ENCODE data around the gene FRS3.

The FRS3 gene

DNA sequence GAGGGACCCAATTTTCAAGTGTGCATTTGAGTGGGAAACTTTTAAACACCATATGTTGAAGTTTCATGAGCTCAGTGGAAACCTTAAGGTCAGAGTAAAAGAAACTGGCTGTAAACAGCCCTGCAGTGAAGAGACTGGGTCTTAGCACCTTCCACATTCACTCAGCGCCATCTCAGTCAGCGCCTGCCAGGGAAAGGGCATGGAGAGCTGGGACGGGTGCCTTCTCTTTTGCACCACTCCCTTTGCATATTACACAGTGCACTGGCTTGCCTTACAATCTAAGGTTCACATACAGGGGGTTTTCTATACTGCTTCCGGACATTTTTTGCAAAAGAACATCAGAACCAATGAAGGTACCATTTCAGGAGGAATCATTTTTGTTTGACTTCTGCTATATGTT is 12.3 kb upstream of the FRS3 start:
- TF ChIP-seq POLR2AphosphoS5 (IDR thresholded peaks at IDR 0.05; ENCODE audit: low read depth, low read length) (0 out of 2 replicates have a peak, but pooled peaks have one; percentile 21), TAF1 (IDR thresholded peaks at IDR 0.05; ENCODE audit: borderline replicate concordance, insufficient read depth, low read length) (no peak)

DNA sequence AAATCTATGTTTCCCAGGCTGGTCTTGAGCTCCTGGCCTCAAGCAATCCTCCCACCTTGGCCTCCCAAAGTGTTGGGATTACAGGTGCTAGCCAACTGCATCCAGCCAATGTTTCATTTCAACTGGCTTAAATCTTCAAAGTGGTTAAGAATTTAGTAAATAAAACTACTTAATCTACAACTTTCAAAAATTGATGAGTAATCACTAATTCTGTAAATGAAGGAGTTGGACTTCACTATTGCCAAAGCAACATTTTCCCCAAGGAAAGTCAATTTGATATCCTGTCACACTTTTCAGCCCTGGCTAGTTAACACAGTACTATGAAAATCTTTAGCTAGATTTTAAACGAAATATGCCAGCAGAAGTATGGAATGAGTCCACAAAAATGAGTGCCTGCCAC is 11.6 kb upstream of the FRS3 start:
- TF ChIP-seq, protein P1, sequence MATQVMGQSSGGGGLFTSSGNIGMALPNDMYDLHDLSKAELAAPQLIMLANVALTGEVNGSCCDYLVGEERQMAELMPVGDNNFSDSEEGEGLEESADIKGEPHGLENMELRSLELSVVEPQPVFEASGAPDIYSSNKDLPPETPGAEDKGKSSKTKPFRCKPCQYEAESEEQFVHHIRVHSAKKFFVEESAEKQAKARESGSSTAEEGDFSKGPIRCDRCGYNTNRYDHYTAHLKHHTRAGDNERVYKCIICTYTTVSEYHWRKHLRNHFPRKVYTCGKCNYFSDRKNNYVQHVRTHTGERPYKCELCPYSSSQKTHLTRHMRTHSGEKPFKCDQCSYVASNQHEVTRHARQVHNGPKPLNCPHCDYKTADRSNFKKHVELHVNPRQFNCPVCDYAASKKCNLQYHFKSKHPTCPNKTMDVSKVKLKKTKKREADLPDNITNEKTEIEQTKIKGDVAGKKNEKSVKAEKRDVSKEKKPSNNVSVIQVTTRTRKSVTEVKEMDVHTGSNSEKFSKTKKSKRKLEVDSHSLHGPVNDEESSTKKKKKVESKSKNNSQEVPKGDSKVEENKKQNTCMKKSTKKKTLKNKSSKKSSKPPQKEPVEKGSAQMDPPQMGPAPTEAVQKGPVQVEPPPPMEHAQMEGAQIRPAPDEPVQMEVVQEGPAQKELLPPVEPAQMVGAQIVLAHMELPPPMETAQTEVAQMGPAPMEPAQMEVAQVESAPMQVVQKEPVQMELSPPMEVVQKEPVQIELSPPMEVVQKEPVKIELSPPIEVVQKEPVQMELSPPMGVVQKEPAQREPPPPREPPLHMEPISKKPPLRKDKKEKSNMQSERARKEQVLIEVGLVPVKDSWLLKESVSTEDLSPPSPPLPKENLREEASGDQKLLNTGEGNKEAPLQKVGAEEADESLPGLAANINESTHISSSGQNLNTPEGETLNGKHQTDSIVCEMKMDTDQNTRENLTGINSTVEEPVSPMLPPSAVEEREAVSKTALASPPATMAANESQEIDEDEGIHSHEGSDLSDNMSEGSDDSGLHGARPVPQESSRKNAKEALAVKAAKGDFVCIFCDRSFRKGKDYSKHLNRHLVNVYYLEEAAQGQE (IDR thresholded peaks at IDR 0.05; ENCODE audit: insufficient read depth in 1 of 2, low read depth in 2 of 2, low read length in 2 of 2), result no peak
- TF ChIP-seq POLR2AphosphoS5 (IDR thresholded peaks at IDR 0.05; ENCODE audit: low read depth, low read length), result no peak
- TF ChIP-seq SIN3A (IDR thresholded peaks at IDR 0.05; ENCODE audit: borderline replicate concordance, insufficient read depth, low read length), result no peak
- no peak for TF ChIP-seq FOXP2 (optimal IDR thresholded peaks at IDR 0.05; ENCODE audit: borderline replicate concordance, extremely low read depth, extremely low read length, insufficient read depth)
- TF ChIP-seq TAF1 (IDR thresholded peaks at IDR 0.05; ENCODE audit: borderline replicate concordance, insufficient read depth, low read length), result no peak

DNA sequence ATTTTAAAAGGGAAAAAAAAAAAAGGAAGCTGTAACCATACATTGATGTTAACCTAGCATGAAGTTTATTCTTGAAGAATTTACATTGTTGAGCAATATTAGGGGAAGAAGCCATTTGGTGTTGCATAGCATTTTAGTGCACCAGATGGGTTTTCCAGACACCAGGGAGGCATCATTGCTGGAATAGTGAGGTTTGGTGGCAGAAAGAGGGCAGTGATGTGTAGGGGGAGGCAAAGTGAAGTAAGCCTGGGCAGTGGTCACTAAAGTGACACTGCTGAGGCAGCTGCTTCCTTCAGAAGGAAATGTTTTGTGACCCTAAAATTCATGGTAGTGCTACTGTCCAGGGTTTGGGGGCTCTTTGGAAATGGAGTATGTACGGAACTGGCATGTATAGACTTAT is 10.3 kb upstream of the FRS3 start:
- TF ChIP-seq, protein P1 (IDR thresholded peaks at IDR 0.05; ENCODE audit: insufficient read depth in 1 of 2, low read depth in 2 of 2, low read length in 2 of 2), result no peak
- no peak for TF ChIP-seq POLR2AphosphoS5 (IDR thresholded peaks at IDR 0.05; ENCODE audit: low read depth, low read length)
- TF ChIP-seq TAF1 (IDR thresholded peaks at IDR 0.05; ENCODE audit: borderline replicate concordance, insufficient read depth, low read length), result no peak
- TF ChIP-seq FOXP2 (optimal IDR thresholded peaks at IDR 0.05; ENCODE audit: borderline replicate concordance, extremely low read depth, extremely low read length, insufficient read depth), result no peak
- no peak for TF ChIP-seq SIN3A (IDR thresholded peaks at IDR 0.05; ENCODE audit: borderline replicate concordance, insufficient read depth, low read length)

DNA sequence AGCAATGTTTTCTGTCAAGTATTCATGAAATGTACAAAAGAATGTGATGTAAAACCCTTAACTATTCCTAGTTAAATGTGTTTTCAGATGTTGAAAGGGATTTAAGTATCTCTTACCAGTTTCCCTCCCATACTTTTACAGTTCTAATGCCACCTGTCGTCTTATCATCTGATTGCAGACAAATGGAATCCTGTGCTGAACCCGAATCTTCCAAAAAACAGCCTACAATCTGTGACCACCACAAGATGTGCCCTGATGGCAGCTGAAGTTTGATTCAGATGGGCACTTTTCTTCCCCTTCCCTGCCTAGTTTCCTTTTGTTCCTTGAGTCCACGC is 9.7 kb upstream of the FRS3 start:
- TF ChIP-seq TAF1 (IDR thresholded peaks at IDR 0.05; ENCODE audit: borderline replicate concordance, insufficient read depth, low read length), result no peak
- TF ChIP-seq FOXP2 (optimal IDR thresholded peaks at IDR 0.05; ENCODE audit: borderline replicate concordance, extremely low read depth, extremely low read length, insufficient read depth), result no peak
- no peak for TF ChIP-seq POLR2AphosphoS5 (IDR thresholded peaks at IDR 0.05; ENCODE audit: low read depth, low read length)
- no peak for TF ChIP-seq SIN3A (IDR thresholded peaks at IDR 0.05; ENCODE audit: borderline replicate concordance, insufficient read depth, low read length)
- TF ChIP-seq, protein P1 (IDR thresholded peaks at IDR 0.05; ENCODE audit: insufficient read depth in 1 of 2, low read depth in 2 of 2, low read length in 2 of 2), result no peak

DNA sequence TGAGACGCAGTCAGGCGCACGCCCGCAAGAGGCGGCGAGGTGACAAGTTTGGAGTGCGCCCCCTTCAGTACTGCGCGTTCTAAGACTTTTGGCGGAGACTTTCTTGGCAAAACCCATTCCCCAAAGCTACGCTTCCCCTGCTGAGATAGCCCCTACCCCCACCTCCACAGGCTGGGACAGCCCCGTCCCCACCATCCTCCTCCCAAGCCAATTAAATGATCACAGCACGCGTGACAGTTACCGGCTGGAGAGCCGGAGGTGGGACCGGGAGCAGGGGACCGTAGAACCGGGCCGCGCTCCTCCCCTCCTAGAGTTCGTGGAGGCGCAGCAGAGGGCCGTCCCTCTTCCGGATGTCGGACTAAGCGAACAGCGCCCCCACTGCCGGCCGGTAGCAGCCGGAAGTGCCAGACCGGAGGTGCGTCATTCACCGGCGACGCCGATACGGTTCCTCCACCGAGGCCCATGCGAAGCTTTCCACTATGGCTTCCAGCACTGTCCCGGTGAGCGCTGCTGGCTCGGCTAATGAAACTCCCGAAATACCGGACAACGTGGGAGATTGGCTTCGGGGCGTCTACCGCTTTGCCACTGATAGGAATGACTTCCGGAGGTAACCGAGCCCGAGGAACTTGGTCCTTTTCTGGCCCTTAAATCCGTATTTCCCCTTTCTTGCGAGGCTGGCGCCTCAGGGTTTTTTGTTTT is 7.7 kb upstream of the FRS3 start, which contains the start of gene TOMM6:
TSS of gene TOMM6 (plus strand) at position 476 of the 699 bp plus-strand sequence. CDS start at position 480, 4 bp downstream.
- peak; percentile 40; the same call in 1 of the 2 replicates for TF ChIP-seq SIN3A (IDR thresholded peaks at IDR 0.05; ENCODE audit: borderline replicate concordance, insufficient read depth, low read length)
- peak; percentile 96 for TF ChIP-seq POLR2AphosphoS5 (IDR thresholded peaks at IDR 0.05; ENCODE audit: low read depth, low read length)
- TF ChIP-seq, protein P1 (IDR thresholded peaks at IDR 0.05; ENCODE audit: insufficient read depth in 1 of 2, low read depth in 2 of 2, low read length in 2 of 2), result peak; percentile 6 to 52; a peak in 2 of 4 replicates
- peak; percentile 89 for TF ChIP-seq TAF1 (IDR thresholded peaks at IDR 0.05; ENCODE audit: borderline replicate concordance, insufficient read depth, low read length)
- no peak for TF ChIP-seq FOXP2 (optimal IDR thresholded peaks at IDR 0.05; ENCODE audit: borderline replicate concordance, extremely low read depth, extremely low read length, insufficient read depth)
